Endothelial cell (in vitro differentiated cells): ENCODE data around the gene MRPS18A. TPM values are rescaled to one million over a fixed set of nuclear protein-coding genes. Genes with fewer than 3 reads are reported as not detected.

Source experiments
- DNase-seq: peaks from one replicate; pipeline ENCODE4 v3.0.0; 2021; ENCODE audit warnings: low spot score
- H3K27ac Mint-ChIP-seq: one replicate; pipeline ENCODE4 v1.8.0; 2021; ENCODE audit warnings: mixed read lengths, inconsistent platforms; ENCODE audit not compliant: unreplicated experiment
- H3K27me3 Mint-ChIP-seq: one replicate; pipeline ENCODE4 v1.8.0; 2021; ENCODE audit warnings: mild to moderate bottlenecking, moderate library complexity, mixed read lengths, inconsistent platforms; ENCODE audit not compliant: unreplicated experiment
- H3K36me3 Mint-ChIP-seq: one replicate; pipeline ENCODE4 v1.8.0; 2021; ENCODE audit warnings: mild to moderate bottlenecking, low read depth, mixed read lengths, inconsistent platforms; ENCODE audit not compliant: unreplicated experiment
- H3K4me1 Mint-ChIP-seq: one replicate; pipeline ENCODE4 v1.8.0; 2021; ENCODE audit warnings: mild to moderate bottlenecking, mixed read lengths, inconsistent platforms; ENCODE audit not compliant: unreplicated experiment
- H3K4me3 Mint-ChIP-seq: one replicate; pipeline ENCODE4 v1.8.0; 2021; ENCODE audit warnings: mild to moderate bottlenecking, mixed read lengths, inconsistent platforms; ENCODE audit not compliant: unreplicated experiment
- H3K9me3 Mint-ChIP-seq: one replicate; pipeline ENCODE4 v1.8.0; 2021; ENCODE audit warnings: mixed read lengths, inconsistent platforms; ENCODE audit not compliant: unreplicated experiment
- CTCF ChIP-seq: fragments of 200-600 bp; sonication (generic); IDR thresholded peaks from one replicate; pipeline ENCODE4 v1.5.0; 2021; ENCODE audit warnings: antibody characterized with exemption; ENCODE audit not compliant: unreplicated experiment
- total RNA-seq: library from RNA; stranded (reverse); fragmentation: NEBNext Ultra II Directional; extraction: Animal tissue kit (Norgen Biotek cat#: 25700); gene quantifications from one replicate; pipeline ENCODE4 v1.2.1, GENCODE V29; 2021; ENCODE audit not compliant: unreplicated experiment

Gene MRPS18A
- total RNA-seq, 1 donor from 2014 or later: 45.5 TPM

- TF ChIP-seq CTCF: no peak
- peaks cover 4% of the 10 kb centered on the region for H3K27me3 Mint-ChIP-seq
- H3K4me3 Mint-ChIP-seq: no peak overlapping the region
- H3K27ac Mint-ChIP-seq: no peak overlapping the region
- H3K36me3 Mint-ChIP-seq: no peaks in the 10 kb centered on the region
- no peaks in the 10 kb centered on the region for H3K9me3 Mint-ChIP-seq
- no peak for DNase-seq
- peaks cover 4% of the 10 kb centered on the region for H3K4me1 Mint-ChIP-seq
These were observed 30.2 kb upstream of the MRPS18A start for GRCh38 chr6:43717822-43718221.

GRCh38 chr6:43717389-43717788, 29.8 kb upstream of the MRPS18A start:
- H3K27me3 Mint-ChIP-seq: peaks cover 4% of the 10 kb centered on the region
- H3K4me3 Mint-ChIP-seq: no peak overlapping the region
- peaks cover 4% of the 10 kb centered on the region for H3K4me1 Mint-ChIP-seq
- no peak for DNase-seq
- H3K9me3 Mint-ChIP-seq: no peaks in the 10 kb centered on the region
- H3K36me3 Mint-ChIP-seq: no peaks in the 10 kb centered on the region
- no peak for TF ChIP-seq CTCF
- H3K27ac Mint-ChIP-seq: no peak overlapping the region

GRCh38 chr6:43716099-43716498, 28.5 kb upstream of the MRPS18A start:
- DNase-seq: no peak
- Mint-ChIP-seq H3K4me1 (peaks cover 6% of the 10 kb centered on the region), H3K36me3 (no peaks in the 10 kb centered on the region), H3K27ac (no peak overlapping the region), H3K9me3 (no peaks in the 10 kb centered on the region), H3K27me3 (peaks cover 4% of the 10 kb centered on the region), H3K4me3 (no peak overlapping the region)
- no peak for TF ChIP-seq CTCF

- DNase-seq: no peak
- H3K36me3 Mint-ChIP-seq: no peaks in the 10 kb centered on the region
- H3K9me3 Mint-ChIP-seq: no peaks in the 10 kb centered on the region
- H3K27me3 Mint-ChIP-seq: peaks cover 4% of the 10 kb centered on the region
- no peak overlapping the region for H3K4me3 Mint-ChIP-seq
- peaks cover 7% of the 10 kb centered on the region for H3K4me1 Mint-ChIP-seq
- no peak for TF ChIP-seq CTCF
- H3K27ac Mint-ChIP-seq: no peak overlapping the region
These were observed 27.6 kb upstream of the MRPS18A start for GRCh38 chr6:43715056-43715788.

GRCh38 chr6:43714311-43715055, 26.9 kb upstream of the MRPS18A start:
- Mint-ChIP-seq H3K9me3 (no peaks in the 10 kb centered on the region), H3K4me1 (peaks cover 7% of the 10 kb centered on the region), H3K36me3 (no peaks in the 10 kb centered on the region), H3K4me3 (no peak overlapping the region), H3K27ac (no peak overlapping the region), H3K27me3 (peaks cover 4% of the 10 kb centered on the region)
- no peak for TF ChIP-seq CTCF
- DNase-seq: no peak
